22Rv1 (cell line): ENCODE results near the gene DNAAF3.

Experiments used
- ZFX ChIP-seq: fragments of 450-650 bp; IDR thresholded peaks from 2 replicates; pipeline ENCODE4 v1.6.1; 2017; ENCODE audit warnings: antibody characterized with exemption, borderline replicate concordance
- TF ChIP-seq, protein P1 (sequence below): fragments of 450-650 bp; IDR thresholded peaks from 2 replicates; pipeline ENCODE4 v1.5.1; 2017; ENCODE audit warnings: mild to moderate bottlenecking

DNA sequence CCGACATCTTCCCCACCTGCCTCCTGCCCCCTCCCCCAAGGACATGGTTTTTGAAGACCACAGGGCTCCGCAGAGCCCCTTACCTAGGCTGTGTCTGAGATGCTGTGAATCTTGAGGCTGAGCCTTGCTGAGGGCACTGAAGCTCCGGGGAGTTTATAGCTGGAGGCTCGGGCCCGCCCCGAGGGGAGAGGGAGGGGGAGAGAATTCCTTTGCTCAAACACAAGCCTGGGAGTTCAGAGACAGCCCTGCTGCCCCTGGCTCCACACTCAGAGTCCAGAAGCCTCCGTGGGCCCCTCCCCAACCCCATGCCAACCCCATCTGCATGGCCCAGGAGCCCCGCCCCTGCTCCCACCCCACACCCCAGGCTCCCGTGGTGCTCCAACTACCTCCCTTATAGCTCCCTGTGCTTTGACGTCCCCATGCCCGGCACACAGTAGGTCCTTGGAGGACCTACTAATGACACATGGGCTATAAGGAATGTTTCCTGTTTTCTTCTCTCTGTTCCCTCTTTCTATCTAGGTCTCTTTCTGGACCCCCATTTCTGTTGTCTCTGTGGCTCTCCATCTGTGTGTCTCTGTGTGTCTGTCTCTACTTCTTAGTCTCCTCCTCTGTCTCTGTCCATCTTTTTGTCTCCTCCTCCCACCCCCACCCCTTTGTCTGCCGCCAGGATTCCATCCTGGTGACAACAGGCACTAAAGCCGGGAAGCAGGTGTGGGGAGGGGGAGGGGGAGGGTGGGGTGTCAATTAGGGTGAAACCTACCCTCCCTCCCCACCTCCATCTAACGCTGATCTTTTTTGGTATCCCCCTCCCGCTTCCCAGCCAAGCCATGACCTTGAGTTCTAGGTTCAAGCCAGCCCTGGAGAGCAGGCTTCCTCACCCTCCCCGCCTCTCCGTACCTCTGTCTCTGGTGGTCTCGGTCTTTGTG, 17.1 kb downstream of the DNAAF3 start, which contains the start of gene TNNT1:
- TF ChIP-seq, protein P1, sequence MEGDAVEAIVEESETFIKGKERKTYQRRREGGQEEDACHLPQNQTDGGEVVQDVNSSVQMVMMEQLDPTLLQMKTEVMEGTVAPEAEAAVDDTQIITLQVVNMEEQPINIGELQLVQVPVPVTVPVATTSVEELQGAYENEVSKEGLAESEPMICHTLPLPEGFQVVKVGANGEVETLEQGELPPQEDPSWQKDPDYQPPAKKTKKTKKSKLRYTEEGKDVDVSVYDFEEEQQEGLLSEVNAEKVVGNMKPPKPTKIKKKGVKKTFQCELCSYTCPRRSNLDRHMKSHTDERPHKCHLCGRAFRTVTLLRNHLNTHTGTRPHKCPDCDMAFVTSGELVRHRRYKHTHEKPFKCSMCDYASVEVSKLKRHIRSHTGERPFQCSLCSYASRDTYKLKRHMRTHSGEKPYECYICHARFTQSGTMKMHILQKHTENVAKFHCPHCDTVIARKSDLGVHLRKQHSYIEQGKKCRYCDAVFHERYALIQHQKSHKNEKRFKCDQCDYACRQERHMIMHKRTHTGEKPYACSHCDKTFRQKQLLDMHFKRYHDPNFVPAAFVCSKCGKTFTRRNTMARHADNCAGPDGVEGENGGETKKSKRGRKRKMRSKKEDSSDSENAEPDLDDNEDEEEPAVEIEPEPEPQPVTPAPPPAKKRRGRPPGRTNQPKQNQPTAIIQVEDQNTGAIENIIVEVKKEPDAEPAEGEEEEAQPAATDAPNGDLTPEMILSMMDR, result no peak
- no peak for TF ChIP-seq ZFX
